Ovary (tissue), 3 donors: ENCODE results near the gene CHML.

Source experiments
- CTCF ChIP-seq, 3 donors: fragments of 450-650 bp in 2 of 3; fragments of 200-600 bp in 1 of 3; IDR thresholded peaks; one replicate each; pipeline versions ENCODE4 v1.5.1 to v1.8.0; 2016 to 2022; ENCODE audit warnings: antibody characterized with exemption in 3 of 3, mild to moderate bottlenecking in 1 of 3
- POLR2A ChIP-seq: fragments of 450-650 bp; IDR thresholded peaks from one replicate; pipeline ENCODE4 v1.6.1; 2017; ENCODE audit warnings: antibody characterized with exemption, mild to moderate bottlenecking, moderate library complexity
- donor health status: DM: no; HTN: no; CAD: no.

GRCh38 chr1:241614144-241614543 lies 26.0 kb downstream of the CHML start:
- TF ChIP-seq POLR2A, result no peak
- TF ChIP-seq CTCF (IDR thresholded peaks at IDR 0.05), result no peak
